GM19099 (cell line): ENCODE measurements around the gene TMEM178B.

ENCODE experiments used
- POLR2A ChIP-seq: IDR thresholded peaks from 3 replicates; pipeline ENCODE4 v1.6.1; 2011; ENCODE audit warnings: low read depth; ENCODE audit not compliant: insufficient read length; ENCODE audit errors: extremely low read depth

TMEM178B gene

GRCh38 chr7:141227454-141227853 is 153.6 kb downstream of the TMEM178B start:
- no peak for TF ChIP-seq POLR2A

GRCh38 chr7:141228482-141228881 is 154.6 kb downstream of the TMEM178B start:
- TF ChIP-seq POLR2A: no peak

GRCh38 chr7:141231018-141231792 is 157.3 kb downstream of the TMEM178B start:
- TF ChIP-seq POLR2A: no peak

- no peak for TF ChIP-seq POLR2A
Measured at GRCh38 chr7:141232286-141233051, 158.6 kb downstream of the TMEM178B start.

GRCh38 chr7:141234335-141235105 is 160.7 kb downstream of the TMEM178B start:
- no peak for TF ChIP-seq POLR2A

GRCh38 chr7:141235656-141236055 is 161.8 kb downstream of the TMEM178B start:
- TF ChIP-seq POLR2A: no peak

GRCh38 chr7:141238596-141239243 is 164.9 kb downstream of the TMEM178B start:
- TF ChIP-seq POLR2A: no peak

- no peak for TF ChIP-seq POLR2A
Measured at GRCh38 chr7:141239661-141240060, 165.8 kb downstream of the TMEM178B start.

- no peak for TF ChIP-seq POLR2A
Measured at GRCh38 chr7:141242568-141242967, 168.7 kb downstream of the TMEM178B start.

- no peak for TF ChIP-seq POLR2A
Measured at GRCh38 chr7:141243368-141243767, 169.5 kb downstream of the TMEM178B start.

GRCh38 chr7:141244435-141244834 is 170.6 kb downstream of the TMEM178B start:
- no peak for TF ChIP-seq POLR2A

- no peak for TF ChIP-seq POLR2A
Measured at GRCh38 chr7:141246426-141246825, 172.6 kb downstream of the TMEM178B start.

GRCh38 chr7:141251180-141251579 is 177.3 kb downstream of the TMEM178B start:
- TF ChIP-seq POLR2A: no peak

GRCh38 chr7:141251957-141252356 is 178.1 kb downstream of the TMEM178B start:
- TF ChIP-seq POLR2A: no peak

- no peak for TF ChIP-seq POLR2A
Measured at GRCh38 chr7:141257597-141257996, 183.7 kb downstream of the TMEM178B start.
